GM19467 (cell line): ENCODE measurements around the gene WHRN.

Experiments used
- ATAC-seq: cut with Tn5 transposase; IDR thresholded peaks from one replicate; pipeline ENCODE4 v1.9.1; 2021; ENCODE audit warnings: mild to moderate bottlenecking, moderate library complexity; ENCODE audit not compliant: unreplicated experiment

WHRN gene

GRCh38 chr9:114493521-114494184 is 11.6 kb downstream of the WHRN start:
- ATAC-seq = no peak

GRCh38 chr9:114492991-114493390 is 12.3 kb downstream of the WHRN start:
- ATAC-seq = no peak

GRCh38 chr9:114491430-114492003 is 13.8 kb downstream of the WHRN start:
- no peak for ATAC-seq

GRCh38 chr9:114489928-114490327 is 15.3 kb downstream of the WHRN start:
- ATAC-seq = no peak

- ATAC-seq = no peak
These were observed 16.7 kb downstream of the WHRN start for GRCh38 chr9:114488398-114489129.

- ATAC-seq = peak; percentile 67
These were observed 17.5 kb downstream of the WHRN start for GRCh38 chr9:114487607-114488300.

GRCh38 chr9:114486205-114486963 is 18.9 kb downstream of the WHRN start:
- no peak for ATAC-seq

GRCh38 chr9:114484854-114485443 is 20.3 kb downstream of the WHRN start:
- ATAC-seq = no peak

GRCh38 chr9:114484215-114484853 is 20.9 kb downstream of the WHRN start:
- no peak for ATAC-seq

GRCh38 chr9:114483499-114483898 is 21.8 kb downstream of the WHRN start:
- ATAC-seq = no peak

GRCh38 chr9:114482593-114482992 is 22.7 kb downstream of the WHRN start:
- ATAC-seq = no peak

GRCh38 chr9:114481789-114482188 is 23.5 kb downstream of the WHRN start:
- ATAC-seq = no peak

- ATAC-seq = no peak
These were observed 24.4 kb downstream of the WHRN start for GRCh38 chr9:114480746-114481435.

GRCh38 chr9:114478871-114479270 is 26.4 kb downstream of the WHRN start:
- ATAC-seq = no peak

- ATAC-seq = no peak
These were observed 26.8 kb downstream of the WHRN start for GRCh38 chr9:114478459-114478858.

GRCh38 chr9:114477642-114478041 is 27.6 kb downstream of the WHRN start:
- ATAC-seq = no peak

GRCh38 chr9:114476891-114477469 is 28.3 kb downstream of the WHRN start:
- no peak for ATAC-seq

- no peak for ATAC-seq
These were observed 29.7 kb downstream of the WHRN start for GRCh38 chr9:114475412-114476135.
